Mucosa of rectum (tissue), 2 donors: ENCODE measurements around the gene TOGARAM2.
A peak's percentile ranks its signal among the peaks of the same experiment; 100 is the strongest.

Experiments
- H3K27ac ChIP-seq, 2 donors: one replicate each; pipeline ENCODE4 v1.7.0; 2013; ENCODE audit warnings: inconsistent platforms in 2 of 2, low read depth in 2 of 2, low read length in 2 of 2
- H3K27me3 ChIP-seq, 2 donors: one replicate each; pipeline ENCODE4 v1.7.0; 2013; ENCODE audit warnings: low read length in 2 of 2; ENCODE audit not compliant: control insufficient read depth in 2 of 2, insufficient read depth in 2 of 2
- H3K36me3 ChIP-seq, 2 donors: one replicate each; pipeline ENCODE4 v1.7.0; 2013; ENCODE audit warnings: low read length in 2 of 2; ENCODE audit not compliant: control insufficient read depth in 2 of 2, insufficient read depth in 2 of 2
- H3K4me1 ChIP-seq, 2 donors: one replicate each; pipeline ENCODE4 v1.7.0; 2013; ENCODE audit warnings: low read length in 2 of 2, mild to moderate bottlenecking in 1 of 2; ENCODE audit not compliant: control insufficient read depth in 2 of 2, insufficient read depth in 2 of 2
- H3K4me3 ChIP-seq, 2 donors: one replicate each; pipeline ENCODE4 v1.7.0; 2013; ENCODE audit warnings: low read length in 2 of 2
- H3K9ac ChIP-seq, 2 donors: one replicate each; pipeline ENCODE4 v1.7.0; 2013; ENCODE audit warnings: low read length in 2 of 2, low read depth in 1 of 2, mild to moderate bottlenecking in 1 of 2
- H3K9me3 ChIP-seq, 2 donors: one replicate each; pipeline ENCODE4 v1.7.0; 2013; ENCODE audit warnings: low read length in 2 of 2; ENCODE audit not compliant: control insufficient read depth in 2 of 2
- donor health status: healthy.
- donor health status: Normal muscosa, but diverticular disease.

The TOGARAM2 gene

GRCh38 chr2:28997237-28997846 lies 16.2 kb downstream of the TOGARAM2 start:
- Histone ChIP-seq H3K36me3 (no peaks in the 10 kb centered on the region), H3K27ac (no peak overlapping the region), H3K9ac (no peak overlapping the region)

GRCh38 chr2:28997847-28998735 lies 17.0 kb downstream of the TOGARAM2 start:
- H3K9me3 ChIP-seq = no peaks in the 10 kb centered on the region
- peaks cover 6 to 9% of the 10 kb centered on the region in 2 donors for H3K4me1 ChIP-seq
- no peak overlapping the region for H3K9ac ChIP-seq
- no peak overlapping the region for H3K4me3 ChIP-seq
- H3K27me3 ChIP-seq = no peaks in the 10 kb centered on the region
- no peaks in the 10 kb centered on the region for H3K36me3 ChIP-seq
- no peak overlapping the region for H3K27ac ChIP-seq

More at GRCh38 chr2:28997237-28997846, 16.2 kb downstream of the TOGARAM2 start:
- H3K27me3 ChIP-seq = no peaks in the 10 kb centered on the region
- H3K4me1 ChIP-seq = peaks cover 6 to 10% of the 10 kb centered on the region in 2 donors
- H3K4me3 ChIP-seq = no peak overlapping the region
- H3K9me3 ChIP-seq = no peaks in the 10 kb centered on the region

GRCh38 chr2:29000481-29000880 lies 19.4 kb downstream of the TOGARAM2 start:
- no peaks in the 10 kb centered on the region for H3K27me3 ChIP-seq
- H3K9me3 ChIP-seq = no peaks in the 10 kb centered on the region
- H3K4me1 ChIP-seq = no peaks in the 10 kb centered on the region
- H3K36me3 ChIP-seq = no peaks in the 10 kb centered on the region
- no peak overlapping the region for H3K27ac ChIP-seq
- no peak overlapping the region for H3K4me3 ChIP-seq
- H3K9ac ChIP-seq = no peak overlapping the region

- no peak overlapping the region for H3K4me3 ChIP-seq
- H3K4me1 ChIP-seq = no peaks in the 10 kb centered on the region
- no peak overlapping the region for H3K27ac ChIP-seq
- no peaks in the 10 kb centered on the region for H3K36me3 ChIP-seq
- no peak overlapping the region for H3K9ac ChIP-seq
- no peaks in the 10 kb centered on the region for H3K27me3 ChIP-seq
- no peaks in the 10 kb centered on the region for H3K9me3 ChIP-seq
Measured at GRCh38 chr2:29000956-29001355, 19.9 kb downstream of the TOGARAM2 start.

- Histone ChIP-seq H3K4me3 (no peak overlapping the region), H3K9me3 (no peaks in the 10 kb centered on the region), H3K27ac (no peak overlapping the region)
Measured at GRCh38 chr2:29001806-29002205, 20.7 kb downstream of the TOGARAM2 start.

DNA sequence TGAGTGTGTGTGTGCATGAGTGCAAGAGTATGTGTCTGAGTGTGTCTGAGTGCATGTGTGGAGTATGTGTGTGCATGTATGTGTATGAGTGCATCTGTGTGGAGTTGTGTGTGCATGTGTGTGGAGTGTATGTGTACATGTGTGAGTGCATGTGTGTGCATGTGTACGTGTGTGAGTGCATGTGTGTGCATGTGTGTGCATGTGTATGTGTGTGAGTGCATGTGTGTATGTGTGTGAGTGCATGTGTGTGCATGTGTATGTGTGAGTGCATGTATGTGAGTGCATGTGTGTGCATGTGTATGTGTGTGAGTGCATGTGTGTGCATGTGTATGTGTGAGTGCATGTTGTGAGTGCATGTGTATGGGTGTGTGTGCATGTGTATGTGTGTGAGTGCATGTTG lies 23.7 kb downstream of the TOGARAM2 start:
- H3K27ac ChIP-seq = no peak overlapping the region
- H3K36me3 ChIP-seq = no peaks in the 10 kb centered on the region
- H3K4me3 ChIP-seq = no peak overlapping the region
- H3K4me1 ChIP-seq = no peaks in the 10 kb centered on the region
- H3K27me3 ChIP-seq = no peaks in the 10 kb centered on the region
- H3K9ac ChIP-seq = no peak overlapping the region
- no peaks in the 10 kb centered on the region for H3K9me3 ChIP-seq

More at GRCh38 chr2:29001806-29002205, 20.7 kb downstream of the TOGARAM2 start:
- H3K4me1 ChIP-seq = no peaks in the 10 kb centered on the region
- H3K27me3 ChIP-seq = no peaks in the 10 kb centered on the region
- H3K9ac ChIP-seq = no peak overlapping the region
- no peaks in the 10 kb centered on the region for H3K36me3 ChIP-seq

DNA sequence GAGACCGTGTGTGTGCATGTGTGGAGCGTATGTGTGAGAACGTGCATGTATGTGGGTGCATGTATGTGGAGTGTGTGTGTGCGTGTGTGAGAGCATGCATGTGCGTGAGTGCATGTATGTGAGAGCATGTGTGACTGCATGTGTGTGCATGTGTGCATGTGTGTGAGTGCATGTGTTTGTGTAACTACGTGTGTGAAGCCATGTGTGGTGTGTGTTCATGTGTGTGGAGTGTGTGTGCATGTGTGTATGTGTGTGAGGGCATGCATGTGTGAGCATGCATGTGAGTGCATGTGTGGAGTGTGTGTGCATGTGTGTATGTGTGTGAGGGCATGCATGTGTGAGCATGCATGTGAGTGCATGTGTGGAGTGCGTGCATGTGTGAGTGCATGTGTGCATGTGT lies 24.2 kb downstream of the TOGARAM2 start:
- H3K27me3 ChIP-seq = no peaks in the 10 kb centered on the region
- no peaks in the 10 kb centered on the region for H3K9me3 ChIP-seq
- no peak overlapping the region for H3K4me3 ChIP-seq
- H3K9ac ChIP-seq = no peak overlapping the region
- no peak overlapping the region for H3K27ac ChIP-seq
- peaks cover 0 to 4% of the 10 kb centered on the region in 2 donors for H3K4me1 ChIP-seq
- H3K36me3 ChIP-seq = no peaks in the 10 kb centered on the region

GRCh38 chr2:29006092-29006979 lies 25.2 kb downstream of the TOGARAM2 start:
- Histone ChIP-seq H3K36me3 (no peaks in the 10 kb centered on the region), H3K4me3 (no peak overlapping the region), H3K4me1 (peaks cover 5 to 14% of the 10 kb centered on the region in 2 donors)

DNA sequence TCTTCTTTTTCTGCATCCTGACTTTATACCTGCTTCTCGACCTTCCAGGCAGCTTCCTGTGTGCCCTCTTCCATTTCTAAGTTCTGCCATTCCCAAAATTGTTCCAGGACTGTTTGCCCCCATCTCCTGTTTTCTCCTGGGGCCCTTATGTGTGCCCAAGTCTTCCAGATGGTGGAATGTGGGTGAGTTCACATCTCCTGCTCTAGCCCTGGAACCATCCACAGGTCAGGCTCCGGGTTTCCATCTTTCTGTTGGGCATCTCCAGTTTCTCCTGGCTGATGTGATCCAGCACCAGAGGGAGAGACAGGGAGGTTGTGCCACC lies 25.8 kb downstream of the TOGARAM2 start:
- no peaks in the 10 kb centered on the region for H3K36me3 ChIP-seq
- no peaks in the 10 kb centered on the region for H3K9me3 ChIP-seq
- H3K27me3 ChIP-seq = no peaks in the 10 kb centered on the region
- no peak overlapping the region for H3K4me3 ChIP-seq
- peaks cover 5 to 19% of the 10 kb centered on the region in 2 donors for H3K4me1 ChIP-seq
- H3K27ac ChIP-seq = no peak overlapping the region
- H3K9ac ChIP-seq = no peak overlapping the region

More at GRCh38 chr2:29006092-29006979, 25.2 kb downstream of the TOGARAM2 start:
- no peak overlapping the region for H3K27ac ChIP-seq
- no peaks in the 10 kb centered on the region for H3K9me3 ChIP-seq
- no peaks in the 10 kb centered on the region for H3K27me3 ChIP-seq
- H3K9ac ChIP-seq = no peak overlapping the region

GRCh38 chr2:29009270-29009669 lies 28.2 kb downstream of the TOGARAM2 start:
- no peak overlapping the region for H3K4me3 ChIP-seq
- H3K27ac ChIP-seq = peak overlapping the region in 1 of 2 donors; percentile 77
- H3K4me1 ChIP-seq = peaks cover 11 to 25% of the 10 kb centered on the region in 2 donors
- no peak overlapping the region for H3K9ac ChIP-seq
- H3K27me3 ChIP-seq = no peaks in the 10 kb centered on the region
- H3K36me3 ChIP-seq = no peaks in the 10 kb centered on the region
- no peaks in the 10 kb centered on the region for H3K9me3 ChIP-seq
